Fibroblast of the aortic adventitia (primary cell): ENCODE data around the gene BCR. TPM values are rescaled to one million over a fixed set of nuclear protein-coding genes. Genes with fewer than 3 reads are reported as not detected.

Experiments used
- DNase-seq: peaks from one replicate; pipeline ENCODE4 v3.0.0-alpha.2; 2010; ENCODE audit warnings: low read depth
- H3K4me3 ChIP-seq: 2 replicates; pipeline ENCODE4 v1.5.1; 2011; ENCODE audit warnings: low read depth, mild to moderate bottlenecking, control low read depth, low read length, moderate library complexity
- total RNA-seq: library from RNA; depleted of rRNA; stranded (reverse); fragments of >200 nt; gene quantifications from 2 replicates; pipeline ENCODE4 v1.2.3, GENCODE V29; 2012; ENCODE audit warnings: low replicate concordance
- TF ChIP-seq, protein P1 (sequence below): IDR thresholded peaks from 2 replicates; pipeline ENCODE4 v1.5.1; 2011; ENCODE audit warnings: mild to moderate bottlenecking, low read length, control low read depth, inconsistent platforms; ENCODE audit not compliant: insufficient read depth

BCR gene
- total RNA-seq, 1 donor = 37.3 TPM

DNA sequence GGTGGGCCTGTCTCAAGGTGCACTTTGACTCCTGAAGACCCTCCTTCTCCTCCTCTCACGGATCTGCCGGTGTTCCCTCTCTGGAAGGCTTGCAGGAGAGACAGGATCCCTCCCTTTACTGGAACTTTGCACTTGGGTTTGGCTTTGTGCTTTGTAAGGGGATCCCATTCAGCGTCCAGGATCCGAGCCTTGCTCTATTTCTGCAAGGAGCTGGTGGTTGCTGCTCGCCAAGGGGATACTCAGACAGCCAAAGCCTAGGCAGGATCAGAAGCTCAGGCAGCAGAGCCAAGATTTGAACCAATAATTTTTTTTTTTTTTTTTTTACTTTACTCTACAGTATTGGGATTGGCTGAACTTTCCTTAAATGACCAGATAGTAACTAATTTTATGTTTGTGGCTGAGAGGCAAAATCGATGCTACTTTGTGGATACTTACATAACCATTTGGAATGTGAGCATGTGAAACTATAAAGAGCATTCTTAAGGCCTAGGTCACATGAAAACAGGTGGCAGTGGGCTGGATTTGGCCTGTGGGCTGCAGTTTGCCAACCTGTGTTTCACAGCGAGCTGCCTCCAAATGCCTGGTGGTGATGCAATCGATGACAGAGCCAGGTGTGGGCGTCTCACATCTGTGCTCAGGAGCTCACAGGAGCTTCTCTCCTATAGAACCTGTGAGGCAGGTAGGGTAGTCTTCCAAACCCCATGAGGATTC, 25.2 kb downstream of the BCR start:
- H3K4me3 ChIP-seq = no peak overlapping the region
- TF ChIP-seq, protein P1, sequence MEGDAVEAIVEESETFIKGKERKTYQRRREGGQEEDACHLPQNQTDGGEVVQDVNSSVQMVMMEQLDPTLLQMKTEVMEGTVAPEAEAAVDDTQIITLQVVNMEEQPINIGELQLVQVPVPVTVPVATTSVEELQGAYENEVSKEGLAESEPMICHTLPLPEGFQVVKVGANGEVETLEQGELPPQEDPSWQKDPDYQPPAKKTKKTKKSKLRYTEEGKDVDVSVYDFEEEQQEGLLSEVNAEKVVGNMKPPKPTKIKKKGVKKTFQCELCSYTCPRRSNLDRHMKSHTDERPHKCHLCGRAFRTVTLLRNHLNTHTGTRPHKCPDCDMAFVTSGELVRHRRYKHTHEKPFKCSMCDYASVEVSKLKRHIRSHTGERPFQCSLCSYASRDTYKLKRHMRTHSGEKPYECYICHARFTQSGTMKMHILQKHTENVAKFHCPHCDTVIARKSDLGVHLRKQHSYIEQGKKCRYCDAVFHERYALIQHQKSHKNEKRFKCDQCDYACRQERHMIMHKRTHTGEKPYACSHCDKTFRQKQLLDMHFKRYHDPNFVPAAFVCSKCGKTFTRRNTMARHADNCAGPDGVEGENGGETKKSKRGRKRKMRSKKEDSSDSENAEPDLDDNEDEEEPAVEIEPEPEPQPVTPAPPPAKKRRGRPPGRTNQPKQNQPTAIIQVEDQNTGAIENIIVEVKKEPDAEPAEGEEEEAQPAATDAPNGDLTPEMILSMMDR = no peak
- DNase-seq = no peak

DNA sequence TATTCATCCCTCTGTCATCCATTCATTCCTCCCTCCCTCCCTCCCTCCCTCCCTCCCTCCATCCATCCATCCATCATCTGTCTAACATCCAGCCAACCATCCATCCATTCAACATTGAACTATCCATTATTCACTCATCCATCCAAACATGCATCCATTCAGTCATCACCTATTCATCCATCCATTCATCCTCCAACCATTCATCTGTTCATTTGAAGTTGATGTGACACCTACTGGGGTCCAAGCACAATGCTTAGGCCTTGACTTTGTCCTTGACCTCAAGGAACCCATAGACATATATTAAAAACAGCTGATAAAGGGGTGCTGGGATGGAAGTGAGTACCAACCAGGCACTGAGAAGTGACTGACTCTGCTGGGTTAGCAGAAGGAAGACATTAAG, 26.6 kb downstream of the BCR start:
- H3K4me3 ChIP-seq = no peak overlapping the region
- TF ChIP-seq, protein P1 = no peak
- no peak for DNase-seq

DNA sequence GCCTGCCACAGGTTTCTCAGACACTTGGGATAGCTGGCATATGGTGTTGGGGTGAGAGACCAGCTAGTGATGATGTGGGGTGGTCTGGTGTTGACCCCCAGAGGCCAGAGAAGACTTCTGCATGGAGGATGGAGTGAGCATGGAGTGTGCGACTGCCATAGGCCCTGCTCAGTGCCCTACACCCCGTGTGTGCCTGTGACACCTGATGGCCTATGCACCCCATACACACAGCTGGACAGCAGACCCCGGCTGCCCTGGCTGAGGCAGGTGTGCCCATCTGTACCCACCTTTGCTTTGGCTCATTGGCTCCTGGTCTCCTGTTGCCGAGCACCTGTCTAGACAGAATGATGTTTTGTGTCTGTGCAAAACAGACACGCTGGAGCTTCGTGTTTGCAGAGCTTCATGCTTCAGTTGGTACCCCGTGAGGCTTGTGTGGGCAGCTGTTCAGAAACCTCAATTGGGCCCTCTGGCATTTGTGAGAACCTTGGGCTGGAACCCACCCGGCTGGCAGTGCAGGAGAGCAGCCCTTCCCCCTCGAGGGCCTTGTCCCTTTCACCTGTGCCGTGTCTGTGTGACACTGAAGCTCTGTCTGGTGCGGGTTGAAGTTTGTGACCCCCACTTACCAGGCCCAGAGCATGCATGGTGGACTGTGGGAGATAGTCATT, 27.6 kb downstream of the BCR start:
- H3K4me3 ChIP-seq = no peak overlapping the region
- no peak for DNase-seq
- TF ChIP-seq, protein P1 = no peak

DNA sequence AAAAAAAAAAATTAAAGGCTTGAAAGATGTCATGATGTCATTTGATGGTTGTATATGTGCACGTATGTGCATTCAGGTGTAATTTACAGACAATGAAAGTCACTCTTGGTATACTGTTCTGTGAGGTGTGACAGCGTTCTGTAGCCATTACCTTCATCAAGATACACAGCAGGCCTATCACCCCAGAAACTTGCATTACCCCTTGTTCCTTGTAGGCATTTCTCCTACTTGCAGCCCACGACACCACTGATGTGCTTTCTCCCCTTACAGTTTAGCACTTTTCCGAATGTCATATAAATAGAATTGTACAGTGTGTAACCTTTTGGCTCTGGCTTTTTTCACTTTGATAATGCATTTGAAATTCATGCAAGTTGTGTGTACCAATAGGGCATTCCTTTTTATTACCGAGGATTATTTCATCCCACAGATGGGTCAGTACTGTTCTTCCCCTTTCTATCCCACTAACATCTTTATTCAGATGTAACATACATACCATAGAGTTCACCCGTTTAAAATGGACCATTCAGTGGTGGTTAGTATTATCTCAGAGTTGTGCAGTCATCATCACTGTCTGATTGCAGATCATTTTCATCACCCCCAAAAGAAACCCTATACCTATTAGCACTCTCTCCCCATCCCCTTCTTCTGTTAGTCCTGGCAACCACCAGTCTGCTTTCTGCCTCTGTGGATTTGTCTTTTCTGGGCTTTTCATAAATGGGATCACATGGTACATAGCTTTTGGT, 30.3 kb downstream of the BCR start:
- H3K4me3 ChIP-seq = no peak overlapping the region
- TF ChIP-seq, protein P1 = no peak
- DNase-seq = no peak

DNA sequence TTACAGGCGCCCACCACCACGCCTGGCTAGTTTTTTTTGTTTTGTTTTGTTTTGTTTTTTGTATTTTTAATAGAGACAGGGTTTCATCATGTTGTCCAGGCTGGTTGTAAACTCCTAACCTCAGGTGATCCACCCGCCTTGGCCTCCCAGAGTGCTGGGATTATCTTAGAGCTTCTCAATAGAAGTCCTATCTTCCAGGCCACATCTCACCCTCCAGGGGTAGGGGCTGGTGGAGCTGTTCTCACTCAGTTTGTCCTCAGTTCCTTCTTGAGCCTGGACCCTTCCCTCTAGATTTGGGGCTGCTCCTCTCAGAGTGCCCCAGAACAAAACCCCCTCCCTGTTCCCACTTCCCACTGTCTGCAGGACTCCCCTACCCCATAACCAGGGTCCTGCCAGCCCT, 31.3 kb downstream of the BCR start:
- no peak overlapping the region for H3K4me3 ChIP-seq
- TF ChIP-seq, protein P1 = no peak
- no peak for DNase-seq

DNA sequence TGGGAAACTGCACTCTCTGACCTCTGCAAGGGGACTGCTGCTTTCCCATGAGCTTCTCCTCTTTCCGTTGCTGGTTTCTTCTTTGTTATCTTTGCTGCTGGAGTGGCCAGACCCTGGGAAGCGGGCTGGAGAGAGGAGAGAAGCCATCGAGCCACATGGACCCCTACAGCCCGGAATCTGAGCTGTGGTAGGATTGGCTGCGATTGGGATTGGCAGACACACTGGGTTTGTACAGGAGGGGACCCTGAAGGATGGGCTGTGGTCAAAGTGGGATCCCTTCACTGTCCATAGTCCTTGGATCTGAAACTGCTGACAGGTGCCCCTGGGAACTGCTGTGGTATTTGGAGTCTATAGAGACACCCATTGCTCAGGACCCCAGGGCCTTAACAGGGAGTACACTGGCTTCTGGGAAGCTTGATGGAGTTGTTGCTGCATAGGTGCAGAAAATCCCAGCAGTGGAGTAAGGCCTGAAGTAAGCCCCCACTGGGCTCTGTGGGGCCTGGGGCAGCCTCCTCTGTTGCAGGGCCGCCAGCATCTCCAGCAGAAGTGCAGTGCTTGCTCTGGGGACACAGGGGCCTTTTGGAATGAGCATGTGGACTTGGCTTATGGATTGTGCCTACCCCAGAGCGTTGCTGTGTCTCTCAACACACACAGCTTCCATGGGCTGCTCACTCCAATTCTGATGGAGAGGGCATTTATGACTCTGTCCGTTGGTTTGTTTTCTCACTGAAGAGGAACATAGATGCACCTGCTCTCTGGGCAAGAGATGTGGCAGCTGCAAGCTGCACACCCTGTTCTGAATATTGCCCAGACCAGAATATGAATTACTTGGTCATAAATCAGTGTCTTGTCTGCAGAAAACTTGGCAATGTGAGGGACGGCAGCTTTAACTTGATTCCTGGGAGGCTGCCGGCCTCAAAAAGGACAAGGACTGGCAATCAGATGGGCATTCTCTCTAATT, 32.0 kb downstream of the BCR start:
- TF ChIP-seq, protein P1 = no peak
- no peak overlapping the region for H3K4me3 ChIP-seq
- DNase-seq = no peak
